Measurements from ENCODE around the gene TYK2. TPM values are rescaled to one million over a fixed set of nuclear protein-coding genes. Genes with fewer than 3 reads are reported as not detected.
A peak's percentile ranks its signal among the peaks of the same experiment; 100 is the strongest.

The TYK2 gene
- polyA plus RNA-seq (2011; rRNA removed), result 31.7 and 40.9 TPM in 2 replicates
- polyA minus RNA-seq (2011; rRNA and poly(A)+ RNA removed), result 30.4 and 33.3 TPM in 2 replicates

- no peaks in the 10 kb centered on the region for H3K27me3 ChIP-seq (ENCODE audit: control insufficient read depth, insufficient read depth, low read length)
- ChIA-PET CTCF (interaction anchor here (0.6 to 11.7 kb wide), 7 partner anchors 8 to 319 kb away, joined by 3 to 228 read pairs (median 4); partner anchors contain the start of gene ICAM1), POLR2A (interaction anchor here (0.6 to 0.7 kb wide), 4 partner anchors 22 to 545 kb away, joined by 3 to 5 read pairs (median 4); no protein-coding TSS in a partner anchor)
- DNase-seq (ENCODE audit: low read depth), result peak; percentile 93
- H3K4me3 ChIP-seq (ENCODE audit: low read depth, low read length), result peak within 1 kb of the TSS; percentile 87
- TF ChIP-seq, protein P1, sequence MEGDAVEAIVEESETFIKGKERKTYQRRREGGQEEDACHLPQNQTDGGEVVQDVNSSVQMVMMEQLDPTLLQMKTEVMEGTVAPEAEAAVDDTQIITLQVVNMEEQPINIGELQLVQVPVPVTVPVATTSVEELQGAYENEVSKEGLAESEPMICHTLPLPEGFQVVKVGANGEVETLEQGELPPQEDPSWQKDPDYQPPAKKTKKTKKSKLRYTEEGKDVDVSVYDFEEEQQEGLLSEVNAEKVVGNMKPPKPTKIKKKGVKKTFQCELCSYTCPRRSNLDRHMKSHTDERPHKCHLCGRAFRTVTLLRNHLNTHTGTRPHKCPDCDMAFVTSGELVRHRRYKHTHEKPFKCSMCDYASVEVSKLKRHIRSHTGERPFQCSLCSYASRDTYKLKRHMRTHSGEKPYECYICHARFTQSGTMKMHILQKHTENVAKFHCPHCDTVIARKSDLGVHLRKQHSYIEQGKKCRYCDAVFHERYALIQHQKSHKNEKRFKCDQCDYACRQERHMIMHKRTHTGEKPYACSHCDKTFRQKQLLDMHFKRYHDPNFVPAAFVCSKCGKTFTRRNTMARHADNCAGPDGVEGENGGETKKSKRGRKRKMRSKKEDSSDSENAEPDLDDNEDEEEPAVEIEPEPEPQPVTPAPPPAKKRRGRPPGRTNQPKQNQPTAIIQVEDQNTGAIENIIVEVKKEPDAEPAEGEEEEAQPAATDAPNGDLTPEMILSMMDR (IDR thresholded peaks at IDR 0.05; ENCODE audit: insufficient read depth, low read depth, low read length), result no peak
- H3K36me3 ChIP-seq (ENCODE audit: control insufficient read depth, insufficient read depth, low read length), result peaks cover 5% of the 10 kb centered on the region
Observed at GRCh38 chr19:10380313-10381102, at the start of gene TYK2. TYK2 (minus strand) TSS chr19:10380572; CDS start chr19:10378406, 2,166 bp downstream.

- TF ChIP-seq, protein P1 (IDR thresholded peaks at IDR 0.05; ENCODE audit: insufficient read depth, low read depth, low read length), result no peak
- DNase-seq (ENCODE audit: low read depth), result no peak
- ChIA-PET POLR2A (no interaction called here), CTCF (interaction anchor here (0.7 to 17.1 kb wide), 6 partner anchors 12 to 582 kb away, joined by 3 to 321 read pairs (median 6); partner anchors contain the start of gene CDC37)
- Histone ChIP-seq H3K27me3 (ENCODE audit: control insufficient read depth, insufficient read depth, low read length) (peaks cover 7% of the 10 kb centered on the region), H3K4me3 (ENCODE audit: low read depth, low read length) (no peak overlapping the region), H3K36me3 (ENCODE audit: control insufficient read depth, insufficient read depth, low read length) (no peaks in the 10 kb centered on the region)
Observed at GRCh38 chr19:10428996-10429381, 48.6 kb upstream of the TYK2 start.

GRCh38 chr19:10427169-10427568, 46.8 kb upstream of the TYK2 start:
- CTCF ChIA-PET, result interaction anchor here (0.6 to 17.1 kb wide), 6 partner anchors 9 to 168 kb away, joined by 3 to 321 read pairs (median 6); partner anchors contain the start of gene CDC37
- TF ChIP-seq, protein P1 (IDR thresholded peaks at IDR 0.05; ENCODE audit: insufficient read depth, low read depth, low read length), result no peak

GRCh38 chr19:10424011-10424637, 43.8 kb upstream of the TYK2 start:
- peaks cover 19% of the 10 kb centered on the region for H3K27me3 ChIP-seq (ENCODE audit: control insufficient read depth, insufficient read depth, low read length)
- peak overlapping the region; percentile 27 for H3K4me3 ChIP-seq (ENCODE audit: low read depth, low read length)
- DNase-seq (ENCODE audit: low read depth), result no peak
- no peaks in the 10 kb centered on the region for H3K36me3 ChIP-seq (ENCODE audit: control insufficient read depth, insufficient read depth, low read length)
- ChIA-PET CTCF (interaction anchor here (0.6 to 17.1 kb wide), 15 partner anchors 9 to 229 kb away, joined by 3 to 321 read pairs (median 4); partner anchors contain the start of gene CDC37), POLR2A (no interaction called here)
- TF ChIP-seq, protein P1 (IDR thresholded peaks at IDR 0.05; ENCODE audit: insufficient read depth, low read depth, low read length), result peak; percentile 95

More at GRCh38 chr19:10427169-10427568, 46.8 kb upstream of the TYK2 start:
- Histone ChIP-seq H3K4me3 (ENCODE audit: low read depth, low read length) (no peak overlapping the region), H3K36me3 (ENCODE audit: control insufficient read depth, insufficient read depth, low read length) (no peaks in the 10 kb centered on the region), H3K27me3 (ENCODE audit: control insufficient read depth, insufficient read depth, low read length) (peaks cover 10% of the 10 kb centered on the region)
- DNase-seq (ENCODE audit: low read depth), result no peak
- POLR2A ChIA-PET, result no interaction called here

GRCh38 chr19:10422846-10423245, 42.5 kb upstream of the TYK2 start:
- TF ChIP-seq, protein P1 (IDR thresholded peaks at IDR 0.05; ENCODE audit: insufficient read depth, low read depth, low read length), result no peak
- Histone ChIP-seq H3K27me3 (ENCODE audit: control insufficient read depth, insufficient read depth, low read length) (peaks cover 24% of the 10 kb centered on the region), H3K4me3 (ENCODE audit: low read depth, low read length) (no peak overlapping the region), H3K36me3 (ENCODE audit: control insufficient read depth, insufficient read depth, low read length) (no peaks in the 10 kb centered on the region)
- no peak for DNase-seq (ENCODE audit: low read depth)
- CTCF ChIA-PET, result interaction anchor here (1.1 to 17.1 kb wide), 5 partner anchors 8 to 28 kb away, joined by 6 to 321 read pairs (median 7); partner anchors contain the start of gene CDC37
- POLR2A ChIA-PET, result no interaction called here
